ENCODE measurements around the gene ID3.
A peak's percentile ranks its signal among the peaks of the same experiment; 100 is the strongest.

The ID3 gene

GRCh38 chr1:23559136-23559984 is at the start of gene ID3:
TSS of gene ID3 (minus strand) at chr1:23559501. CDS start at chr1:23559426, 75 bp downstream.
- DNase-seq (ENCODE audit: low read depth, low spot score): peak; percentile 86

- no peak for DNase-seq (ENCODE audit: low read depth, low spot score)
These were observed 48.6 kb upstream of the ID3 start for GRCh38 chr1:23607944-23608343.

GRCh38 chr1:23601968-23602876 is 42.9 kb upstream of the ID3 start:
- DNase-seq (ENCODE audit: low read depth, low spot score): no peak

- DNase-seq (ENCODE audit: low read depth, low spot score): no peak
These were observed 42.0 kb upstream of the ID3 start for GRCh38 chr1:23601135-23601967.

- DNase-seq (ENCODE audit: low read depth, low spot score): no peak
These were observed 41.0 kb upstream of the ID3 start for GRCh38 chr1:23600283-23600682.

- no peak for DNase-seq (ENCODE audit: low read depth, low spot score)
These were observed 39.8 kb upstream of the ID3 start for GRCh38 chr1:23599125-23599524.

GRCh38 chr1:23598424-23598823 is 39.1 kb upstream of the ID3 start:
- DNase-seq (ENCODE audit: low read depth, low spot score): no peak

- DNase-seq (ENCODE audit: low read depth, low spot score): no peak
These were observed 38.5 kb upstream of the ID3 start for GRCh38 chr1:23597635-23598388.

GRCh38 chr1:23596382-23597358 is 37.4 kb upstream of the ID3 start:
- no peak for DNase-seq (ENCODE audit: low read depth, low spot score)

GRCh38 chr1:23594927-23595353 is 35.6 kb upstream of the ID3 start:
- DNase-seq (ENCODE audit: low read depth, low spot score): no peak

- no peak for DNase-seq (ENCODE audit: low read depth, low spot score)
These were observed 35.0 kb upstream of the ID3 start for GRCh38 chr1:23594149-23594907.

- no peak for DNase-seq (ENCODE audit: low read depth, low spot score)
These were observed 34.4 kb upstream of the ID3 start for GRCh38 chr1:23593556-23594148.

- DNase-seq (ENCODE audit: low read depth, low spot score): no peak
These were observed 33.8 kb upstream of the ID3 start for GRCh38 chr1:23593042-23593521.

GRCh38 chr1:23592209-23592892 is 33.0 kb upstream of the ID3 start:
- no peak for DNase-seq (ENCODE audit: low read depth, low spot score)

- no peak for DNase-seq (ENCODE audit: low read depth, low spot score)
These were observed 32.3 kb upstream of the ID3 start for GRCh38 chr1:23591460-23592208.

- no peak for DNase-seq (ENCODE audit: low read depth, low spot score)
These were observed 30.9 kb upstream of the ID3 start for GRCh38 chr1:23590058-23590783.
